Astrocyte of the spinal cord (primary cell): ENCODE results near the gene F2.

Experiments
- DNase-seq: peaks from one replicate; pipeline ENCODE4 v3.0.0; 2011; ENCODE audit warnings: low read depth, low spot score
- H3K4me3 ChIP-seq: 2 replicates; pipeline ENCODE4 v1.5.1; 2011; ENCODE audit warnings: low read depth, mild to moderate bottlenecking, low read length, moderate library complexity
- in situ Hi-C: cut with HindIII; loops from 2 replicates; pipeline ENCODE4 v1.10.0; 2017; ENCODE audit warnings: low sequenced_read_pairs
- TF ChIP-seq, protein P1 (sequence below): IDR thresholded peaks from 2 replicates; pipeline ENCODE4 v1.5.1; 2012; ENCODE audit warnings: low read depth, mild to moderate bottlenecking, low read length, inconsistent platforms

The F2 gene

GRCh38 chr11:46759196-46759595 lies 40.2 kb downstream of the F2 start:
- in situ Hi-C loops = no loop called here
- H3K4me3 ChIP-seq = no peak overlapping the region
- TF ChIP-seq, protein P1, sequence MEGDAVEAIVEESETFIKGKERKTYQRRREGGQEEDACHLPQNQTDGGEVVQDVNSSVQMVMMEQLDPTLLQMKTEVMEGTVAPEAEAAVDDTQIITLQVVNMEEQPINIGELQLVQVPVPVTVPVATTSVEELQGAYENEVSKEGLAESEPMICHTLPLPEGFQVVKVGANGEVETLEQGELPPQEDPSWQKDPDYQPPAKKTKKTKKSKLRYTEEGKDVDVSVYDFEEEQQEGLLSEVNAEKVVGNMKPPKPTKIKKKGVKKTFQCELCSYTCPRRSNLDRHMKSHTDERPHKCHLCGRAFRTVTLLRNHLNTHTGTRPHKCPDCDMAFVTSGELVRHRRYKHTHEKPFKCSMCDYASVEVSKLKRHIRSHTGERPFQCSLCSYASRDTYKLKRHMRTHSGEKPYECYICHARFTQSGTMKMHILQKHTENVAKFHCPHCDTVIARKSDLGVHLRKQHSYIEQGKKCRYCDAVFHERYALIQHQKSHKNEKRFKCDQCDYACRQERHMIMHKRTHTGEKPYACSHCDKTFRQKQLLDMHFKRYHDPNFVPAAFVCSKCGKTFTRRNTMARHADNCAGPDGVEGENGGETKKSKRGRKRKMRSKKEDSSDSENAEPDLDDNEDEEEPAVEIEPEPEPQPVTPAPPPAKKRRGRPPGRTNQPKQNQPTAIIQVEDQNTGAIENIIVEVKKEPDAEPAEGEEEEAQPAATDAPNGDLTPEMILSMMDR = no peak
- no peak for DNase-seq

DNA sequence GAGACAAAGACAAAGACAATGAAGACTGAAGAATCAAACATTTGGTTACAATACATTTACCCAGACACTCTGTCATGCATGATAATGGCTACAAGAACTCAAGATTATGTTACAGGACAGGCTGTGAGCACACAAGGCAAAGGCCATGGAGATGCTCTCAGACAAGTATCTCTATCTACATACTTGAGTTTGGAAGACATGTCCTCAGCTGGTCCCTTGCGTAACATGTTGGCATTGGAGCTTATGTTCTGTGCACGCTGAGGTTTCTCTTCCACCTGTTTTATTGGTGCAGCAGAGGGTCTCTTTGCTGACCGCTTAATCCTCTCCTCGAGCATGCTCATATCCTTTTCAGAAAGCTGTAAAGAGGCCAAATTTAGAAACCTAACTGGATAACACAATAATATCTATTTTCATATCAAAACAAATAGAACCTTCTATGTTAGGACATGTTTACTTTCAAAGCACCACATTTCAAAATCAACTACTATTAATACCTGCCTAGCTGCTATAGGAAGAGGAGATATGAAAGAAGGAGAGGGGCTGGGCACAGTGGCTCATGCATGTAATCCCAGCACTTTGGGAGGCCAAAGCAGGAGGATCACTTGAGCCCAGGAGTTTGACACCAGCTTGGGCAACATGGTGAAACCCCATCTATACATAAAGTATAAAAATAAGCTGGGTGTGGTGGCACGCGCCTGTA lies 41.6 kb downstream of the F2 start:
- H3K4me3 ChIP-seq = no peak overlapping the region
- DNase-seq = no peak
- TF ChIP-seq, protein P1 = no peak
- in situ Hi-C loops = no loop called here

DNA sequence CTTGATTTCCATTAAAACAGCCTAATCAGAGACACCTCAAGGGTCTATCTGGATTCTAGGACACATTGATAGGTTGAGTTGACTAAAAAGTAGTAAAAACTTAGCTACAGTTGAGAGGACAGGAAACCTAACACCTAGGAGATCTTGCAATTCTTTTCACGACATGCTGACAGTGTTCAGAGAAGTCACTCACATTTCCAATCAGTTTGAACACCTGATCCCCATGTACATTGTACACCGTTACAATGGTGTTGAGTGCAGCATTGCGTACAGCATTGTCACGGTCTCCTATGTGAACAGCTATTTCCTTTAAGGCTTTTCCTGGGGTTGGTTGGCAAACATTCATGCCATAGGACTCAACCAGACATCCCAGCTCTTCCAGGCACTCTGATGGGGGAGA lies 42.8 kb downstream of the F2 start:
- TF ChIP-seq, protein P1 = no peak
- no peak overlapping the region for H3K4me3 ChIP-seq
- in situ Hi-C loops = no loop called here
- no peak for DNase-seq

- no peak for DNase-seq
- TF ChIP-seq, protein P1 = no peak
- in situ Hi-C loops = no loop called here
- H3K4me3 ChIP-seq = no peak overlapping the region
Observed at GRCh38 chr11:46762248-46762647, 43.2 kb downstream of the F2 start.

DNA sequence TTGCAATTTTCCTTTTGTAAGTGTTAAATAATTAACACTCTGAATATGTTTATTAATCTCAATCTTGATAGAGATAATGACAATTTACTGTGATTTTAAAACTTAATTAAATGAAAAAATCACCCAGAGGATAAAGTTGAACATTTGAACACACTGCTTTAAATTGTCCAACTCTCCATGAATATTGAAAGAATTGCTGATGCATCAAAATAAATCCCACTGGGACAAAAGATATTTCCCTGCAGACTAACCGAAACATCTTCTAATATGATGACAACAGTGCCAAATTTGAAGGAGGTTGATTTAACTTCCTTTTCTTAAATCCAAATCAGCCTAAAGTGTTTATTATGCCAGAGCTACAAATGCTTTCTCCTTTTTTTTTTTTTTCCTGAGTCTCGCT lies 47.6 kb downstream of the F2 start:
- H3K4me3 ChIP-seq = no peak overlapping the region
- TF ChIP-seq, protein P1 = no peak
- DNase-seq = no peak
- in situ Hi-C loops = no loop called here

GRCh38 chr11:46769636-46770221 lies 50.7 kb downstream of the F2 start:
- DNase-seq = no peak
- in situ Hi-C loops = no loop called here
- TF ChIP-seq, protein P1 = no peak
- H3K4me3 ChIP-seq = no peak overlapping the region
